BE2C (cell line): ENCODE results near the gene PCLAF.
"Not testable (repeated sequence)": the region's sequence is repeated elsewhere in the genome, so short reads cannot be mapped to it uniquely, and the experiment has no call there.

Source experiments
- DNase-seq: peaks from one replicate; pipeline ENCODE4 v3.0.0-alpha.2; 2020
- H3K27me3 ChIP-seq: fragments of 250-450 bp; sonication (Bioruptor Pico); 2 replicates; pipeline ENCODE4 v1.5.1; 2020; ENCODE audit warnings: mild to moderate bottlenecking
- H3K36me3 ChIP-seq: fragments of 250-450 bp; sonication (Bioruptor Pico); 2 replicates; pipeline ENCODE4 v1.5.1; 2020; ENCODE audit warnings: mild to moderate bottlenecking
- H3K4me1 ChIP-seq: fragments of 250-450 bp; sonication (Bioruptor Pico); 2 replicates; pipeline ENCODE4 v1.5.1; 2020
- H3K4me3 ChIP-seq: 2 replicates; pipeline ENCODE4 v1.5.1; 2011; ENCODE audit warnings: low read depth, low read length
- H3K9me3 ChIP-seq: fragments of 250-450 bp; sonication (Bioruptor Pico); 2 replicates; pipeline ENCODE4 v1.5.1; 2020
- TF ChIP-seq, protein P1 (sequence below): IDR thresholded peaks from 2 replicates; pipeline ENCODE4 v1.5.1; 2012; ENCODE audit warnings: mild to moderate bottlenecking, low read depth, low read length

The PCLAF gene

GRCh38 chr15:64389036-64389435 lies 7.8 kb upstream of the PCLAF start:
- DNase-seq: no peak
- Histone ChIP-seq H3K36me3 (peaks cover 3% of the 10 kb centered on the region; the same call in 1 of the 2 replicates), H3K9me3 (no peaks in the 10 kb centered on the region), H3K4me3 (no peak overlapping the region; the same call in 1 of the 2 replicates), H3K27me3 (no peaks in the 10 kb centered on the region), H3K4me1 (no peaks in the 10 kb centered on the region)
- TF ChIP-seq, protein P1, sequence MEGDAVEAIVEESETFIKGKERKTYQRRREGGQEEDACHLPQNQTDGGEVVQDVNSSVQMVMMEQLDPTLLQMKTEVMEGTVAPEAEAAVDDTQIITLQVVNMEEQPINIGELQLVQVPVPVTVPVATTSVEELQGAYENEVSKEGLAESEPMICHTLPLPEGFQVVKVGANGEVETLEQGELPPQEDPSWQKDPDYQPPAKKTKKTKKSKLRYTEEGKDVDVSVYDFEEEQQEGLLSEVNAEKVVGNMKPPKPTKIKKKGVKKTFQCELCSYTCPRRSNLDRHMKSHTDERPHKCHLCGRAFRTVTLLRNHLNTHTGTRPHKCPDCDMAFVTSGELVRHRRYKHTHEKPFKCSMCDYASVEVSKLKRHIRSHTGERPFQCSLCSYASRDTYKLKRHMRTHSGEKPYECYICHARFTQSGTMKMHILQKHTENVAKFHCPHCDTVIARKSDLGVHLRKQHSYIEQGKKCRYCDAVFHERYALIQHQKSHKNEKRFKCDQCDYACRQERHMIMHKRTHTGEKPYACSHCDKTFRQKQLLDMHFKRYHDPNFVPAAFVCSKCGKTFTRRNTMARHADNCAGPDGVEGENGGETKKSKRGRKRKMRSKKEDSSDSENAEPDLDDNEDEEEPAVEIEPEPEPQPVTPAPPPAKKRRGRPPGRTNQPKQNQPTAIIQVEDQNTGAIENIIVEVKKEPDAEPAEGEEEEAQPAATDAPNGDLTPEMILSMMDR: no peak

DNA sequence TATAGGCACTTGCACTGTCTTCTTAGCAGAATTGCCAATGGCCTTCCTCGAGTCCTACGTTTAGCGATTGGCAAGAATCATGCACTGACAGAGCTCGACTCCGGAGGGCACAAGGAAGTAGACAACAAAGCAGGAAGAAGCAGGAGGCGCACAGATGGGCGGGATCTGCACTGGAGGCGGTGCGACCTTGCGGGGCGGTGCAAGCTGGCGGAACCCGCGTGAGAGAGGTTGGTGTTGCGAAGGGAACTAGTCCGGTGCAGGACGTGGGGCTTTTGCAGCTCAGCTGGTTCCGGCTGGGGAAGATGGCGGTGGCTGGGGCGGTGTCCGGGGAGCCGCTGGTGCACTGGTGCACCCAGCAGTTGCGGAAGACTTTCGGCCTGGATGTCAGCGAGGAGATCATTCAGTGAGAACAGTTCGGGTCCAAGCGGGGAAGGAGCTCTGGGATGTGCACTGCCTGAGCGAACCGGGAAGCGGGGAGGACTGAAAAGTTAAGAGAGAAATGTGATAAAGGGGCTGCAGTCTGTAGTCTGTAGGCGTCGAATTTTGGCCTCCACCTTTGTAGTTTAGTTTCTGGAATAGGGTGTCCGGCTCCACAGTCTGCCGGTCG lies 6.4 kb upstream of the PCLAF start, which contains the start of gene TRIP4:
TRIP4 (plus strand) TSS at position 275 of the 607 bp plus-strand sequence; CDS start at position 303, 28 bp downstream.
- H3K27me3 ChIP-seq: no peaks in the 10 kb centered on the region
- no peaks in the 10 kb centered on the region for H3K4me1 ChIP-seq
- H3K4me3 ChIP-seq: peak within 1 kb of the TSS; percentile 99
- no peaks in the 10 kb centered on the region for H3K36me3 ChIP-seq
- no peaks in the 10 kb centered on the region for H3K9me3 ChIP-seq
- TF ChIP-seq, protein P1: peak; percentile 30; the same call in 1 of the 2 replicates
- peak; percentile 97 for DNase-seq

DNA sequence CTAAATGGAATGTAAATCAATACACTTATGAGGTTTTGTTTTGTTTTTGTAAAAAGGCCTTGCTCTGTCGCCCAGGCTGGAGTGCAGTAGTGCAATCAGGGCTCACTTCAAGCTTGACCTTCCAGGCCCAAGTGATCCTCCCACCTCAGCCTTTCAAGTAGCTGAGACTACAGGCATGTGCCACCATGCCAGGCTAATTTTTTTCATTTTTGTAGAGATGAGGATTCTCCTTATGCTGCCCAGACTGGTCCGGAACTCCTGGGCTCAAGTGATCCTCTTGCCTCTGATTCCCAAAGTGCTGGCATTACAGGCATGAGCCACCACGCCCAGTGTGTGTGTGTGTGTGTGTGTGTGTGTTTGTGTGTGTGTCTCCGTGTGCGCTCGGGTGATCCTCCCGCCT lies 5.0 kb upstream of the PCLAF start:
- TF ChIP-seq, protein P1: no peak
- H3K4me3 ChIP-seq: no peak overlapping the region
- DNase-seq: no peak
- H3K4me1 ChIP-seq: no peaks in the 10 kb centered on the region
- H3K36me3 ChIP-seq: no peaks in the 10 kb centered on the region
- no peaks in the 10 kb centered on the region for H3K27me3 ChIP-seq
- no peaks in the 10 kb centered on the region for H3K9me3 ChIP-seq

DNA sequence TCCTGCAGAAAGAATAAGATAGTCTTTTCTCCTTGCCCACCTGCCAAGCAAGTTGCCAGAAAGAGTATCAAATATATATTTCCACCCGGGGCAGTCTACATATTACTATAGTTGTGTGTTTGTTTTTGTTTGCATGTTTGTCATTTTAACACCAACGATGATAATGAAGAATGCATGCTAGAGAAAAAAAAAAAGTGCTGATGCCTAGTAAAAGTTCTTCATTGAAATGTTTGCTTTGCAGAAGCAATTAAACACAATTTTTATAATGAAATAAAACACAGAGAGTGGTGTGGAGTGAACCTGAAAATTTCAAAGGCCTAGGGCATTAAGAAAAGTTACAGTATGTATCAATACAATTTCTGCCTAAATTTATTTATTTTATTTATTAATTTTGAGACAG lies 2.5 kb upstream of the PCLAF start:
- no peak overlapping the region for H3K4me3 ChIP-seq
- TF ChIP-seq, protein P1: no peak
- H3K36me3 ChIP-seq: no peaks in the 10 kb centered on the region
- no peaks in the 10 kb centered on the region for H3K27me3 ChIP-seq
- no peaks in the 10 kb centered on the region for H3K9me3 ChIP-seq
- no peaks in the 10 kb centered on the region for H3K4me1 ChIP-seq
- DNase-seq: no peak

DNA sequence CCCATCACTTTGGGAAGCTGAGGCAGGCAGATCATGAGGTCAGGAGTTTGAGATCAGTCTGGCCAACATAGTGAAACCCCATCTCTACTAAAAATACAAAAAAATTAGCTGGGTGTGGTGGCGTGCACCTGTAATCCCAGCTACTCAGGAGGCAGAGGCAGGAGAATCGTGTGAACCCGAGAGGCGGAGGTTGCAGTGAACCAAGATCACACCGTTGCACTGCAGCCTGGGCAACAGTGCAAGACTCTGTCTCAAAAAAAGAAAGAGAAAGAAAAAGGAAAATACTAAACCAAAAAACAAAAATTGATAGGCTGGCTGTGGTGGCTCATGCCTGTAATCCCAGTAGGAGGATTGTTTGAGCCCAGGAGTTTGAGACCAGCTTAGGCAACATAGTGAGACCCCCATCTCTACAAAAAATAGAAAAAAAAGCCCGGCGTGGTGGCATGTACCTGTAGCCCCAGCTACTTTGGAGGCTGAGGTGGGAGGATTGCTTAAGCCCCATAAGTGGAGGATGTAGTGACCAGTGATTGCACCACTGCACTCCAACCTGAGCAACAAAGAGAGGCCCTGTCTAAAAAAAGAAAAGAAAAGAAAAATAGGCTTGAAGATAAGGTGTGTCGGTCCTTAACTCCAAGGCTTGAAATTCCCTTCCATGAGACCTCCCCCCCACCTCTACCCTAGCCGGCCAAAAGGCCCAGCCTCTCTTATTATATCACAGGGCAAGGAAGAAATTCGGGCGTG lies 941 bp downstream of the PCLAF start:
- peak overlapping the region; percentile 86 for H3K4me3 ChIP-seq
- not testable (repeated sequence) for H3K27me3 ChIP-seq, H3K4me1 ChIP-seq, H3K9me3 ChIP-seq, DNase-seq
- peaks cover 25% of the 10 kb centered on the region for H3K36me3 ChIP-seq

DNA sequence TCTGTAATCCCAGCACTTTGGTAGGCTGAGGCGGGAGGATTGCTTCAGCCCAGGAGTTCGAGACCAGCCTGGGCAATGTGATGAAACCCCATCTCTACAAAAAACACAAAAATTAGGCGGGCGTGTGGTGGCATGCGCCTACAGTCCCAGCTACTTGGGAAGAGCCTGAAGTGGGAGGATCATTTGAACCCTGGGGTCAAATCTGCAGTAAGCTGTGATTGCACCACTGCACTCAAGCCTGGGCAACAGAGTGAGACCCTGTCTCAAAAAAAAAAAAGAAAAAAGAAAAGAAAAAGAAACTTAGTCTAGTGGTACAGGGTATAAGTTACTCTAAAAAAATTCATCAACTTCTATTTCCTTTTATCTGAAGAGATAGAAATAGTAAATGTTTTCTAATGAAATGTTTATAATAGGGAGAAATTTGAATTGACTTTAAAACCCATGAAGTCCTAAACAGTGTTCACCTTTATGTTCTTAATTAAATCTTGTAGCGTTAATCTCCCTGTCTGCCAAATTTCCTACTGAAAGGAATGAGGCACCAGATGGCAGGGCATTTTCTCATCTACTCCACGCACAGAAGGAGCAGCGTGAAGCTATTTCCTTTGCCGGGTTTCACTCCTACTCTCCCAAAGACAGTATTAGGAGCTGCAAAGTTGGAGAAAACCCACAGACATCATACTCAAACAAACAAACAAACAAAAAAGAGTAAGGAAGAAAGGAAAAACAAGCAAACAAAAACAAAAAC lies 1.9 kb downstream of the PCLAF start:
- Histone ChIP-seq H3K36me3 (peaks cover 32% of the 10 kb centered on the region), H3K4me1 (no peaks in the 10 kb centered on the region), H3K27me3 (no peaks in the 10 kb centered on the region), H3K9me3 (no peaks in the 10 kb centered on the region), H3K4me3 (peak overlapping the region; percentile 86)
- no peak for DNase-seq
- TF ChIP-seq, protein P1: no peak
